NOMO-1 (cell line): ENCODE results near the gene PREB.
A peak's percentile ranks its signal among the peaks of the same experiment; 100 is the strongest.

Source experiments
- DNase-seq, 2 experiments: peaks; one replicate each; lab custom pipeline; 2025; ENCODE audit not compliant: unreplicated experiment in 2 of 2; lab: John Stamatoyannopoulos, UW

The PREB gene

DNA sequence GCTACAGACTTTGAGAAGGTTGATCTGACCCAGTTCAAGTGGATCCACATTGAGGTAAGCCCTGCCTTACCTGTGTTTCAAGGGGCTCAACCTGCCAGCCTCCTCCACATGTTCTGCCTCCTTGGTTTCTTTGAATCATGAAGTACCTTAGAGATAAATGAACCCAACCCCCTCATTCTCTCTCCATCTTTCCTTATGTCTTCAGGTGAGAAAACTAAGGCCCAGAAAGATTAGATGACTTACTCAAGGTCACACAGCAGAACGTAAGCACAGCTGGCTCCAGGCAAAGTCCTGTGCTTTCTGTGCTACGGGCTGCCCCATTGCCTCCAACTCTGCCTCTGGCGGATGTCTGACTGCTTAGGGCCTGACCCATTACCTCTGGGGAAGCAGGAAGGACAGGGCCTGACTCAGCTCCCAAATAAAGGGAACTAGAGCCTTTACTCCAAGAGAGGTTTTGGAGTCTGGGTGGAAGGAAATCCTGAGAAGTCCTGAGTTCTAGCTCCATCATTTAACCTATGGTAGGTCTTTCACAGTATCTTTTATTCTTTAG is 37.6 kb downstream of the PREB start:
- no peak for DNase-seq

DNA sequence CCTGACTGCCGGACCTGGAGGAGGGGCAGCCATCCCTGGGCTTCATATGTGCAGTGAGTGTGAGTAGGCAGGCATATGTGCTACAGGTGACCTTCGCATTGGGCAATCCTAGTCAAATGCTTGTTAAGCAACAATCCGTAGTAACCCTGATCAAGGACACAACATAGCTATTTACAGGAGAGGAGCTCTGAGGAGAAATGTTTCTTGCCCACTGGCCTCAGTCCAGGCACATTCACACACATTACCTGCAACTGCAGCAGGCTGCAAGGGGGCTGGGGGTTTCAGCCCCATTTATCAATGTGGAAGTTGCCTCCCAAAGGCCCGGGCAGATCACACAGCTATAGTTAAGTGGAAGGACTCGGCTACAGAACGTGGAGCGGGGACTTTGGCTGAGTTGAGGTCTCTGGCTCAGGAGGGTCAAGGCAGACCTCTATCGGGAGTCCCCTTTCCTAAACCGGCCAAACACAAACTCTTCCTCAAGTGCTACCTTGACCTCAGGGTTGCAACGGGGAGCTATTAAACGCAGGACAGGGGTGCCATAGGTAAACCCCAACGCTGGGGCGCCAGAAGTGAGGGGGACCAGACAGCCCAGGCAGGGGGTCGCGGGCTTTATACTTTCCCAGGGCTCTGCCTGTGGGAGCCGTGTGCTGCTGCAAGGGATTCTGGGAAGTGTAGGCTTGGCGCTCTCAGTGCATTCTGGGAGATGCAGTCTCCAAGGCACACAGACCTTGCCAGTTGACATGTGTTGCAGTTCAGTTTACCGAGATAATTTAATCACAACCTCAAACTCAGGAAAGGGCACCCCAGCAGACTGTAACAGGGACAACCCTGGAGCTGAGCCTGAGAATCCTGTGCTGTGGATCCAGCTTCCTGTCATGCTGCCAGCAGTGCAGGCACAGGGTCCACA is 38.4 kb downstream of the PREB start:
- DNase-seq = peak in 1 of 2 experiments; percentile 42

DNA sequence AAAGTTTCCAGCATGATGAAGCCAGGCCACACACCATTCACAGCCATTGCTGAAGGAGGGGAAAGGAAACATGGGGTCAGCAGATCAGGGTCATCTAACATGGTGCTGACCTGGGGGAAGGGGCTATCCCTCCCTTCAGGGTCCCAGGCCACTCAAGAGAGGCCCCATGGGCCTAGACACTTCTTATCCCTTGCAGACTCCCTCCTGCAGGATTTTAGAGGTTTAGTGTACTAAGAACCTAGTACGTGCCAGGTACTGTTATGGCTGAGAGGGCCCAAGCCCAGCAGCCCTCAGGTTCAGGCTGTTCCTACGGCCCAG is 39.0 kb downstream of the PREB start:
- DNase-seq = no peak

DNA sequence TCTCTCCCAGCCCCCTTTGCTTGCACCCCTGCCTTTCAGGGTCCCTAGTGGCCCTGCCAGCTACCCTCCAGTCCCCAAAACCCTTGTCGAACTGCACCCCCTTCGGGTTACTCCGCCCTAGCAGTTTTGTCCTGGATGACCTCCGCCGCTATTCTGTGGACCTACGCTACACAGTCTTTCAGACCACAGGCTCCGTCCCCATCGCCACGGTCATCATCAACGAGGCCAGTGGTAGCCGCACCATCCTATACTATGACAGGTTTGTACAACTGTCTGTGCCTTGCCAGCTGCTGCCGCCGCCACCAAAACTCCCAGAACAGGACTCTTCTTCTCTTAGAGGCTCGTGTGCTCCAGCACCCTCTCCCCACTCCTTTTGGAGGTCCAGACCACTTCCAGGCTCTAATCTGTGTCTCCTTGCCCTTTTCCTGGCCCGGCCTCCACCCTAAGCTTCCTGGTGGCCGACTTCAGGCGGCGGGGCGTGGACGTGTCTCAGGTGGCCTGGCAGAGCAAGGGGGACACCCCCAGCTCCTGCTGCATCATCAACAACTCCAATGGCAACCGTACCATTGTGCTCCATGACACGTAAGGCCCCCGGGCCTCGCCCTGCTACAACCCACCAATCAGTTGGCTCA is 40.0 kb downstream of the PREB start:
- no peak for DNase-seq

DNA sequence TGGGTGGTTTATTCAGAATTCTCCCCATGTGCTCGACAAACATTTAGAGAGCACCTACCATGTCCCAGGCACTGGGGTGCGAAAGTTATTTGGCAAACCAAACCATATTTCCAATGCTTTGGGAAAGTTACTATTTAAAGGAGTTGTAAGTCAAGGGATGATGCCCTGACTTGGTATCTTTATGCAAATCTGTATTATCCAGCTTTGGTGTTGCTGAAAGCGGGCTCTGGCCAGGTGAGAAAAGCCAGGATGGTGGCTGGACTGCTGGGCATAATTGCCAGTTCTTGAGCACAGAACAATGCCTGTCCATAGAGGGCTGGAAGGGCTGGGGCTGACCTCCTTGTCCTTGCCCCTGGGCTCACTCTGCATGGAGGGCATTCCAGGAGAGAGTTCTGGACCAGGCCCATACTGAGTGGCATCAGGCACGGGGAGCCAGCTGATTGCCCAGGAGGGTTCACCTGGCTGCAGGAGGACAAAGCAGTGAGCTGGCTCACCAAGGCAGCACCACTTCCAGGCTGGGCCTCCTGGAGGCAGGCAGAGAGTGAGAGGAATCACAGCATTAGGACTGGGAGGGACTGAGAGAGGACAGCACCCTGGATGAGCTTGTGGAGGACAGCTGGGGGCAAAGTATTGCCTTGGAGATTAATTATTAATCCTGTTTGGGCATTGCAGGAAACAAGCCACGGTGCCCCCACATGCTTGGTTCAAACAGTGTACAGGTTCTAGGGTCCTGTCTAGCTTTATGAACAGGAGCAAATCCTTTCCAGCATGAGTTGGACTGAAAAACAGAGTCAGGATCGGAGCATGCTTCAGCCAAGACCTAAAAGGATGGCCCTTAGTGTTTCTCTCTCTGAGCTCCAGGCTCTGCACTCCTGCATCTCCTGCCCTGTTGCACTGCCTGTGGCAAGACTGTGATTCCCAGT is 40.7 kb downstream of the PREB start:
- no peak for DNase-seq

DNA sequence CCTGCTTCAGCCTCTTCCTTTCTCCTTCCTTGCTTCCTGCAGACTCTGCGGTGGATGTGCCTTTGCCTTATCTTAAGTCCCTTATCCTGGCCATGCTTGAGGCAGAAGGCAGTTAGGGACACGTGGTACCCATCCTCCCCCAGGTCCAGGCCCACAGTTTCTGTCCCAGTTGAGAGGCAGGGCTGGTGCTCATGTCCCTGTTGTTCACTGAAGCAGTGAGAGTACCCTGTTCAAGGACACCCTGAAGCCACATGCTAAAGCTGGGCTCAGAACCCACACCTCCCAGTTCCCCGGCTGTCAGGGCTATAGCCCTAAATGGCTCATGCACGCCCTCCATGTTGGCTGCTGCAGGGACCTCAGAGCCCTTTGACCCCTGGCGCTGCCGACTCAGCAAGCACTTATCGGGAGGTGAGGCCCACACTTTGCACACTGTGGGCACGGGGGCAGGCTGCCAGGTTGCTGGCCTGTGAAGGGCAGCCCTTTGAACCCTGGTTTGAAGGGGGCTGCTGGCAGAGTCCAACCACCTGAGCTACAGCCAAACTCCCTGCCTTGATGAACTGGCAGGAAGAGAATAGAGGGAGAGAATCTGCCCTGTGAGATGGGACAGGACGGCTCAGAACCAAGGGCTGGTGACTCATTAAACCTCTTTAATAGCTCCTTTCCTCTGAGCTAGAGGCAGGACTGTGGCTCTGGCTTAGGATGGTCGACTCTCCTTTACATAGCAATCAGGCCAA is 41.6 kb downstream of the PREB start:
- no peak for DNase-seq

DNA sequence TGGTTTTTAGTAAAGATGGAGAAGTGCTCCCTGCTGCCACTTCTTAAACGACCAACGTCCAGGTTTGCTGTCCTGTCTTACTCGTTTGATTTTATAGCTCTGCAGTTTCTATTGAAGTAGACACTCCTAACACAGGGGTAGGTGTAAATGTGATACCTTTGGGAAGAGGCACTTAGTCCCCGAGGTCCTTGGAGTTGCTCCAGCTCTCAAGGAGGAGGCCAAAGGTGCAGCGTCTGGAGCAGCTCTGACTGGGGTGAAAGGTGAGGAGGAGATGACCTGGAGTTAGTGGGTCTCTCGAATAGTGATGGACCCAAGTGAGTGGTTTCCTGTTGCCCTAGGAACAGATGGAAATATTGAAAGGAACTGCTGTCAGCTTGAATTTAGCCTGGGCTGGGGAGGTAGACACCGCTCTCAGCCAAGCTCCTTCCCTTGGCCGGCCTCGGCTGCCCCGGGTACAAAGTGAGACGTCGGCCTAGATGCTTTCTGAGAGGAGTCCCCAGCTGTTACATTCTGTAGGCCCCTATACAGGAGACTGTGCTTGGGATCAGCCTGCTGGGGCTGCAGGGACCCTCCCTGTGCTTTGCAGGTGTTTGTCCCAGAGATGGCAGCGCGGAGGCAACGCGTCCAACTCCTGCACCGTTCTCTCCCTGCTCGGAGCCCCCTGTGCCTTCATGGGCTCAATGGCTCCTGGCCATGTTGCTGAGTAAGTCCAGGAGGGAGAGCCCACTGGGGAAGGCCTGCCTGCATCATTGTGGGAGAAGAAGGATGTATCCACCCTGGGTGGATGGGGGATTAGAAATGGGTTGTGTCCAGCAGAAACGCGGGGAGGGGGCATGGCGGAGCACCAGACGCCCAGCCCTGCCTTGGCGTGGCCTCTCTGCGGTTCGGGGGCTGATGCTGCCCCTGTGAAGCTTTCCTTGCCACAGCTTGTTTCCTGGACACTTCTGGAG is 42.4 kb downstream of the PREB start:
- no peak for DNase-seq

DNA sequence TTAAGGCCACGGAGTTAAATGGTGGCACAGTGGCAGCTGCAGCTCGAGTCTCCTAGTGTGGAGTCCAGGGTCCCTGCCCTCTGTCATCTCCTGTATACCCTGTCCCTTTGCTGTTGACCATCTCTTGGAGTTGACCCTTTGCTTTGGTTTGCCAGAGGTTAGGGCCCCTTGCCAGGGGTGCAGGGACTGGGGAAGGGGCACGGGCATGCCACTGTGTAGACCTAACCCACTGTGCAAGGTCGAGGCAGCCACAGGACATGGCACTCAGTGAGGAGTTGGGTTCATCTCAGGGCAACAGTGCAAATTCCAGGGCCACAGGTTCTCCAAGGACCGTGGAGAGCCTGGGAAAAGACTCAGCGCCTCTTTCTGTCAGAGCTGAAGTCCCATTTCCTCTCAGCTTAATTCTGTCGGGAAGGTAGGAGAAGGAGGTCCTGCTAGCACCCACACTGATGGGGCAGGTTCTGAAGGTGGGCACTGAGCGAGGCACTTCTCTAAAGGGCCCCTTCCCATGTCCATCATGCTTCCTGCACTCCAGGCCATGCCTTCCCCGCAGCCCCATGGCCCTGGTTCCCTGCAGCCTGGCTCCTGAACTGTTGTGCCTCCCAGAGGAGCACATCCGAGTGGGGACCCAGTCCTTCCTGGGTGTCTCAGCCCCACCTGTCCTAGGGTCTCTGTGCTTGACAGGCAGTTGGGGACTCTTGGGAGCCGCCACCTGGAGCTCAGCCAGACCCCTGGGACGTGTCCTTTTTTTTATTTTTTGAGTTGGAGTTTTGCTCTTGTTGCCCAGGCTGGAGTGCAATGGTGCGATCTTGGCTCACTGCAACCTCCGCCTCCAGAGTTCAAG is 45.1 kb downstream of the PREB start:
- DNase-seq = no peak

DNA sequence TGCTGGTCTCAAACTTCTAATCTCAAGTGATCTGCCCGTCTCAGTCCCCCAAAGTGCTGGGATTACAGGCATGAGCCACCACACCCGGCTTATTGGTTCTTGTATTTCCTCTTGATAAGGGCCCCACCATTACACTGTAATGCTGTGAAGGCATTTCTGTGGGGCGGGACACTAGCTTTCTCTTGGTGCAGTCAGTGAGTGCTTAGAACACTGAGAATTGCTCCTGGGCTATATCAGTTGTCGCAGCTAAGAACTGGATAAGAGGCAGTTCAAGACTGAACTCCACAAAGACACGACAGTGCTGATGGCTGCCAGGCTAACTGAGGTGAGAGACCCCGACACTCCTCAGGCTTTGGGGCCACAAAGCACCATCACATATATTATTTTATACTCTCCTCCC is 45.8 kb downstream of the PREB start:
- no peak for DNase-seq

DNA sequence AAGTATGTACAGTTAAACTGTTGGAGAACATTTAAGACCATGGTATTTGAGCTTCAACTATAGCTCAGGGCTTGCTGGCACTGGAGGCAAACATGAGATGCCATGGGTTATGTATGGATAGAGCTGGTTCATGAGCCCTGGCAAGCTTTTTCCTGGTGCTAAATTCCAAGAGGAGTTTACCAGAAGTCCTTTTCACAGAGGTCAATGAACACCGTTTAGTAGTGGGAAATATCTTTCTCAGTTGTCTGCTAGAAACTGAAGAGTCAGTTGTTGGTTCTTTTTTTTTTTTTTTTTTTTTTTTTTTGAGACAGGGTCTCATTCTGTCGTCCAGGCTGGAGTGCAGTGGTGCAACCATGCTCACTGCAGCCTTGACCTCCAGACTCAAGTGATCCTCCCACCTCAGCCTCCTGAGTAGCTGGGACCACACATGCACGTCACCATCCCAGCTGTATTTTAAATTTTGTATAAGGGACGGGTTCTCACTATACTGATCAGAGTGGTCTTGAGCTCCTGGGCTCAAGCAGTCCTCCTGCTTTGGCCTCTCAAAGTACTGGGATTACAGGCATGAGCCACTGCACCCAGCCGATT is 46.5 kb downstream of the PREB start:
- no peak for DNase-seq

DNA sequence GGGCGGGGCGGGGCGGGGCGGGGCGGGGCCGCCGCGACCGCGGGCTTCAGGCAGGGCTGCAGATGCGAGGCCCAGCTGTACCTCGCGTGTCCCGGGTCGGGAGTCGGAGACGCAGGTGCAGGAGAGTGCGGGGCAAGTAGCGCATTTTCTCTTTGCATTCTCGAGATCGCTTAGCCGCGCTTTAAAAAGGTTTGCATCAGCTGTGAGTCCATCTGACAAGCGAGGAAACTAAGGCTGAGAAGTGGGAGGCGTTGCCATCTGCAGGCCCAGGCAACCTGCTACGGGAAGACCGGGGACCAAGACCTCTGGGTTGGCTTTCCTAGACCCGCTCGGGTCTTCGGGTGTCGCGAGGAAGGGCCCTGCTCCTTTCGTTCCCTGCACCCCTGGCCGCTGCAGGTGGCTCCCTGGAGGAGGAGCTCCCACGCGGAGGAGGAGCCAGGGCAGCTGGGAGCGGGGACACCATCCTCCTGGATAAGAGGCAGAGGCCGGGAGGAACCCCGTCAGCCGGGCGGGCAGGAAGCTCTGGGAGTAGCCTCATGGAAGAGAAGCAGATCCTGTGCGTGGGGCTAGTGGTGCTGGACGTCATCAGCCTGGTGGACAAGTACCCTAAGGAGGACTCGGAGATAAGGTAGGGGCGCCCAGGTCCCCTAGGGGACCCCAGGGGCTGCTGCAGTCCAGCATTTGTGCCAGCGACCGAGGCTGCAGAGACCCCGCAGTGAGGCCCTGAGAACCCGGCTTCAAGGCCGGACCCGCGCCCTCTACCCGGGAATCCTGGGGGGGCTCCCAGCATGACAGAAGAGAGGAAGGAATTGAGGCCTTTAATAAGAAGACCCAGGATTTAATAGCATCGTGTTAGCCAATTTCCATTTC is 47.5 kb downstream of the PREB start, which contains the start of gene KHK:
Gene KHK (plus strand): TSS at position 49 of the 870 bp plus-strand sequence. CDS start 488 bp downstream, at position 537.
- no peak for DNase-seq

DNA sequence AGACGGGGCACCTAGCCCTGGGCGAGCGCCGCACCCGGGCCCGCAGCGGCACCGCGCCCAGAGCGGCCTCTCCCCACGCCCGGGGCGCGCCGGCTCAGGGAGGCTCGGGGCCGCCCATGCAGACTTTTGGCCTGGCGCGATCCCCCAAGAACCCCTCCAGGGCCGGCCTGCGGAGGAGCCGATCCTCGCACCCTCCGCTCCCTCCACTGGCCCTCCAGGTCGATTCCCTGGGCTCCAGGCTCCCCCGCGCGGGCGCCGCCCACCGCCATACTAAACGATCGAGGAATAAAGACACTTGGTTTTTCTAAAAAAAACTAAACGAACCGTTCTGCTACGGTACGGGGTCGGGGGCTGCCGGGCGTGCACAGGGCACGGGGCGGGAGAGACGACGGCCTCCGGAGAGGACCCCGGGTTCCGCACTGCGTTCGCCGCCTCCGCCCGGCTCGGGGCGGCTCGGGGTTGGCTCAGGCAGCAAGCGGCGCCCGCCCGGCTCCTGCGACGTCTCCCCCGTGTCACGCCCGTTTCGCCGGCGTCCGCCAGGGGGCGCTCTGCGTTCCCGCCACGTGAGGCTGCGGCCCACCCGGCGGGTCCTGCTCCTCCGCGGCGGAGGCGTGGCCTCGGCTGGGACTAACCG is 48.2 kb downstream of the PREB start:
- peak; percentile 88 to 93 for DNase-seq

DNA sequence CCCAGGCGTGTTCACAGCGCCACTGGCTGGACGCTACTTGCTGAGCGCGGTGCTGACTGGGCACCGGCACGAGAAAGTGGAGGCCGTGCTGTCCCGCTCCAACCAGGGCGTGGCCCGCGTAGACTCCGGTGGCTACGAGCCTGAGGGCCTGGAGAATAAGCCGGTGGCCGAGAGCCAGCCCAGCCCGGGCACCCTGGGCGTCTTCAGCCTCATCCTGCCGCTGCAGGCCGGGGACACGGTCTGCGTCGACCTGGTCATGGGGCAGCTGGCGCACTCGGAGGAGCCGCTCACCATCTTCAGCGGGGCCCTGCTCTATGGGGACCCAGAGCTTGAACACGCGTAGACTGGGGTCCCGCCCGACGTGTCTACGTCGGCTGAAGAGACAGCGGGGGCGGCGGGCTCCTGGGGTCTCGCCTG is 48.8 kb downstream of the PREB start:
- DNase-seq = peak in 1 of 2 experiments; percentile 29

DNA sequence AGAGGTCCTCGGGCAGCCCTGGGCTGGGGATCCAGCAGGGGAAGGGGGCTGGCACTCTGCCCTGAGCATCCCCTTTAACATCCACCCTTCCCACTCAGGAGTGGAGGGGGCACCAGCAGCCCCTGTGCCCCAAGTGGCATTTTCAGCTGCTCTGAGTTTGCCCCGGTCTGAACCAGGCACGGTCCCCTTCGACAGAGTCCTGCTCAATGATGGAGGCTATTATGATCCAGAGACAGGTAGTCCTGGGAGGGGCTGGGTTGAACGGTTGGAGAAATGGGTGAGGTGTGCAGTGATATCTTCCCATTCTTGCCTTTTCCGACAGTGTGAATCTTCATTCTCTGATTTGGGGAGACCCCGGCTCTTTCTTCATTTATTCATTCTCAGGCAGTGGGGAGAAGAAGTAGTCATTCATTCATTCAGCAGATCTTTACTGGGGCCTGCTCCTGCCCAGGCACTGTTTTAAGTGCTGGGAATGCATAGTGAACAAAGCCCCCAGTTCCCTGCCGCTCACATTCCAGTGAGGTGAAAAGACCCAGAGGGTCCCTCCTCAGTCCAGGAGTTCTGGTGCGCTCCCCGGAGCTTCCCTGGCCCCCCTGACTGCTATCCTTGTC is 49.3 kb downstream of the PREB start:
- DNase-seq = no peak

DNA sequence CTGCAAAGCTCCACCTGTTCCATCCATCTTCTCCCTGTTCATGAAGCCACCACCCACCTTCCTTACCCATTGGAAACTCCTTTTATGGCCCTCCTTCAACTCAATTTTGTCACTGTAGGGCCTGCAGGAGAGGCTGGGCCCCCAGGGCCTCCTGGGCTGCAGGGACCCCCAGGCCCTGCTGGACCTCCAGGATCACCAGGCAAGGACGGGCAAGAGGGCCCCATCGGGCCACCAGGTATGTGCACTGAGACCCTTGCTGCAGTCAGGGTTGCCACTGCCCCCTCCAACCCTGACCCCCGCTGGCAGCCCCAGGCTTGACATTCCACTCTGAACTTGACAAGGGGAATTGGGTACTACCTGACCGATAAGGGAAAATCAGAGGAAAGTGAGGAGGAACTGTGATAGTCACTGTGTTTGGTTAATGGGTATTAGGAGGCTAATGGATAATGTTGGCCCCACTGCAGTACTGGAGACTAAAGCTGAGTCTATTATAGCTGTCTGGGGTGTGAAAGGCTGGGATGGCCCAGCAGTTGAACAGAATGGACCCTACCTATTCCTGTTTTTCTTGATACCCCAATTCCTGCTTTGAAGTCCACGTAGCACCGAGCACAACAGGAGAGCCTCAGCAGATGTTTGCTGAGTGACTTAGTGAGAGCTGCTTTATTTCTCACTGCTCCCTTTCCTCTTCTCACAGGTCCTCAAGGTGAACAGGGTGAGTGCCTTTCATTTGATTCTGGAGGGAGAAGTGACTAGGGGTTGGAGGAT is 50.0 kb downstream of the PREB start:
- DNase-seq = no peak
